ENCODE data around the gene GNMT.
"Not testable (repeated sequence)": the region's sequence is repeated elsewhere in the genome, so short reads cannot be mapped to it uniquely, and the experiment has no call there.

GNMT gene

DNA sequence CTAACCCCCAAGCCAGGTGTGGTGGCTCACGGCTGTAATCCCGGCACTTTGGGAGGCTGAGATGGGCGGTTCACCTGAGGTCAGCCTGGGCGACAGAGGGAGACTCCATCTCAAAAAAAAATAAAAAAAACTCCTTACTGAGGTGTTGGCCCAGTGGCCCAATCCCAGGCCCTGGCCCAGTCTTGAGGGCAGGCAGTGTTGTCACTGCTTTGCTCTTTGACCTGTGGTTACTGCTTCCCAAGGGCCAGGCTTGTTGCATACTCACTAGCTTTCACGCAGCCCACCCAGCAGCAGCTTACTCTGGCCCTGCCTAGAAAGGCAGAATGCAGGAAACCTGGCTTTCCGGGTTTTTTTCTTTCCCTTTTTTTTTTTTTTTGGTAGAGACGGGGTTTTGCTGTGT lies 18.1 kb upstream of the GNMT start:
- no peak for DNase-seq

- DNase-seq = no peak
These were observed 12.6 kb upstream of the GNMT start for GRCh38 chr6:42947950-42948349.

DNA sequence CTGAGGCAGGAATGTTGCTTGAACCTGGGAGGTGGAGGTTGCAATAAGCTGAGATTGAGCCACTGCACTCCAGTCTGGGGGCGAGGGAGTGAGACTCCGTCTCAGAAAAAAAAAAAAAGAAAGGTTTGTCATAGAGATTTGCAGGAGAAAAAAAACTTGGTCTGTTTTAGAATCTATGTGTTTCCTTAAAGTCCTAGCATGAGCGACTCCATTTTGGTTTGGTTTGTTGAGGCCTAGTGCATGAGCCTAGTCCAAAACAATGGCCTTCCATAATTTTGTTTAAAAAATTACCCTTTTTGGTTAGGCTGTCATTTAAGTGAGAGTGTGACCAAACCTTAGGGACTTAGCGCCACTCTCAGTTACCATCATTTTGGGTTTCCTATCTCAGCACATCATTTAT lies 8.2 kb upstream of the GNMT start:
- no peak for DNase-seq

DNA sequence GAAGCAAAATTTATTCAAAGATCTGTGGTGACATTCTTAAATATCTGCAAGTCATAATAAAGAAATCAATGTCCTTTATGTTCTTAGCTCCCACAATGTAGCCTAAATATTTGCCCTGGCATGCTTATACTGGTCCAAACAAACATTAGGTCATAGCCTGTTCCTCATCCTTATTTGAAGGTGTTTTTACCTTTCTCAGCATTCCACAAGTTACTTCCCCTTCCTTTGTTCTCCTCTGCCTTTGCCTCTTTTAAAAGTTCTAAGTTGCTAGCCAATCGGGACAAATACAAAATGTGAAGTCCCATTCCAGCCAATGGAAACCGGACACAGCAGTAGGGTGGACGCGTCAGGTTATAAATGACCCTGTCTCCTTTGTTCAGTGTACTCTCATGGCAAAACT lies 6.1 kb upstream of the GNMT start:
- not testable (repeated sequence) for DNase-seq

DNA sequence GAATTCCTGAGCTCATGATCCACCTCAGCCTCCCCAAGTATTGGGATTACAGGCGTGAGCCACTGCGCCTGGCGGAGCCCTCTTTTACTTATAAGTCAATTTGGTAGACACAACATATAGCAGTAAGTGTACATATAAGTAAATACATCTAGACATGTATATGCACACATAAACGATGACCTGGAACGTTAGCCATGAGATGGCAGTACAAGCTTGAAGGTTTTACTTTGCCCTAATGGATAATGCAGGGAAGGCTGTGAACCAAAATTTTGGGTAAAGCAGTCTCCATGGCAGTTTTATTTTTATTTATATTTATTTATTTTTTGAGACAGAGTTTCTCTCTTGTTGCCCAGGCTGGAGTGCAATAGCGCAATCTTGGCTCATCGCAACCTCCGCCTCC lies 2.4 kb upstream of the GNMT start:
- no peak for DNase-seq

- no peak for DNase-seq
These were observed 674 bp upstream of the GNMT start for GRCh38 chr6:42959917-42960242.

- DNase-seq = no peak
These were observed 491 bp downstream of the GNMT start for GRCh38 chr6:42961020-42961470.

DNA sequence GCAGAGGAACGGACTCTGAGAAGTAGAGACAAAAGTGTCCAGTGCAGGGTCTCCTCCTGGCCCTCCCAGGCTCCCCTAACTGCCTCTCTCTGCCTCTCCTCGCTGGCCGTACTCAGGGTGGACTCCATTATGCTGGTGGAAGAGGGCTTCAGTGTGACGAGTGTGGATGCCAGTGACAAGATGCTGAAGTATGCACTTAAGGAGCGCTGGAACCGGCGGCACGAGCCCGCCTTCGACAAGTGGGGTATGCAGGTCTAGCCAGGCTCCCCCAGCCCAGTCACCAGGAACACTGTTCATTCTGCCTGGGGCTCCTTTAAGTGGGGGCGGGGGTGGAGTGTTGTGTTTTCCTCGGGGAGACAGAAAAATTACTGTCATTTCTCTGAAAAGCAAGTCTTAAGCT lies 1.5 kb downstream of the GNMT start:
- no peak for DNase-seq

DNA sequence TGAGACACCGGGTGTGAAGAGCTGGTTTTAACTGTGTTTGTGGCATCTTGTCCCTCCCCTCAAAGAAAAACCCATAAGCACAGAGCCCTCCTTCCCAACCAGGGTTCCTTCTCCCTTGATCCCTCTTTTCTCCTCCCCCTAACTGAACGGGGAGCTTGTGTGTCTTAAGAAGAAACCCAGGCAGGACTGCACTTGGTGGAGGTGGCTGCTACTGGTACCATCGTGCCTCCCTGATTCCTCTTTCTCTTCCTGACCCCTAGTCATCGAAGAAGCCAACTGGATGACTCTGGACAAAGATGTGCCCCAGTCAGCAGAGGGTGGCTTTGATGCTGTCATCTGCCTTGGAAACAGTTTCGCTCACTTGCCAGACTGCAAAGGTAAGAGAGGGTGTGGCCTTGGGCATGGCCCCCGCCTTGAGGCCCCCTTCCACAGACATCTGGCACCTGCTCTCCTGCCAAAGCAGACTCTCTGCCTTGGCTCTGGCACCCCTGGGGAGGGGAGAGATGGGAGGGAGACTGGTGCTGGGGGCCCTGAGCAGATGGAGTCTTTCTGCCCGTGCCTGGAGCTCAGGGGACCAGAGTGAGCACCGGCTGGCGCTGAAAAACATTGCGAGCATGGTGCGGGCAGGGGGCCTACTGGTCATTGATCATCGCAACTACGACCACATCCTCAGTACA lies 2.1 kb downstream of the GNMT start:
- DNase-seq = no peak

DNA sequence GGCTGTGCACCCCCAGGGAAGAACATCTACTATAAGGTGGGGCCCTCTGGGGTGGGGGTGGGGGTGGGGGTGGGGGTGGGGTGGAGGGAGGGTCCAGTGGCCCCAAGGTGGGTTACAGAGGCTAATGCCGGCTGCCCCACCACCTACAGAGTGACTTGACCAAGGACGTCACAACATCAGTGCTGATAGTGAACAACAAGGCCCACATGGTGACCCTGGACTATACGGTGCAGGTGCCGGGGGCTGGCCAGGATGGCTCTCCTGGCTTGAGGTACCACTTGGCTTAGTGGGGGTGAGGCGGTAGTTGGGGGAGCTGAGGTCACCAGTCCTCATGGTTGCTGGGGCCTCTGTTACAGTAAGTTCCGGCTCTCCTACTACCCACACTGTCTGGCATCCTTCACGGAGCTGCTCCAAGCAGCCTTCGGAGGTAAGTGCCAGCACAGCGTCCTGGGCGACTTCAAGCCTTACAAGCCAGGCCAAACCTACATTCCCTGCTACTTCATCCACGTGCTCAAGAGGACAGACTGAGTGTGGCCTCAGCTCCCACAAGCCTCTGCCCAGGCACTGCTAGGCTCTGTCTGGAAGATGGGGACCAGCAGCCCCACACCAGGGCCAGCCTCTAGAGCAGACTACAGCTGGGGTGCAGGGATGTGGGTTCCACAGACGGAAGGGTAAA lies 2.8 kb downstream of the GNMT start:
- no peak for DNase-seq

DNA sequence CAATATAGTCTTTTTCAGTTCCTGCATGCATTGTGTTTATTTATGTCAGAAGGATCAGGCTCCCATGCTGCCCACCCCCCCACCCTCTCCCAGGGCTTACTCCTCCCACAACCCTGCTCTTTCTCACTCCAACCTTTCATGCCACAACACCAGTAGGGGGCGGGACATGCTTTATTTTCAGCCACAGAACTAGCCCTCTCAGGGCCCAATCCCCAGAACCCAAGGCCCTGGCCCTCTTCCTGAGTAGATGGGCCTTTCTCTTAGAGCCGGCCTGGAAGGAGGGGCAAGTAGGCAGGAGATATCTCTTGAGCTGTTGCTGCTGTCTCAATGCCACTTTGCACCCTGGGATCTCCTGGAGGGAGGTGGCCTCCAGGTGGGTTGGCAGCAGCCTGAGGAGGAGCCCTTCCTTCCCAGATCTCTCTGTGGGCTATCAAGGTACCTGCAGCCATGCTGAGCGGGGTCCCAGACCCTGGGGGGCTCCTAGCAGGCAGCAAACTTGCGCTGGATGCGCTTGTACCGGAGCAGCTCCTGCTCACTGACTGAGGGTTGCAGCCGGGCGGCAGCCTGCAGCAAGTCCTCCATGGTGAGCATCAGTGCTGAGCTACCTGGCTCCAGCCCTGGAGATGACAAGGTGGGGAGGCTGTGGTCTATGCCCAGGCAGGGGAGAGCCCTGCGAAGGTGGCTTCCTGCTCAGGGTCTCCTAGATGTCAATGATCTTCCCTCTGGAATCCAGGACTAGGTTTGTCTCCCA lies 3.5 kb downstream of the GNMT start:
- peak; percentile 34 for DNase-seq

- no peak for DNase-seq
These were observed 6.0 kb downstream of the GNMT start for GRCh38 chr6:42966571-42966970.

DNA sequence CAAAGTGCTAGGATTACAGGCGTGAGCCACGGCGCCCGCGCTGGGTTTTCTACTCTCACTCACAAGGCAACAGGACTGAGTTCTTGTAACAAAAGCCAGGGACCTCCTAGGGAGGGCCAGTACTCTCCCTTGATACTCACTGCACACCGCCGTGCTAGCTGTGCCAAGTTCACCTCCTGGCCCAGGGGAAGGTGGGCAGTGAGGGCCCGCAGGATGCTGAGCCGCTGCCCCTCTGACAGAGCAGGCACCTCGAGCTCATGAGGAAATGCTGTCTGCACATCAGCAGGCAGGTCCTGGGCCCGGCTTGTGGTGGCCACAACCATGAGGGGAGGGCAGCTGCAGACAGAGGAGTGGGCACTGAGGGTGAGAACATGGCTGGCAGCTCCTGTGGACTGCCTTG lies 6.7 kb downstream of the GNMT start:
- no peak for DNase-seq

GRCh38 chr6:42968126-42968701 lies 7.7 kb downstream of the GNMT start:
- no peak for DNase-seq

GRCh38 chr6:42968783-42969182 lies 8.2 kb downstream of the GNMT start:
- DNase-seq = no peak

DNA sequence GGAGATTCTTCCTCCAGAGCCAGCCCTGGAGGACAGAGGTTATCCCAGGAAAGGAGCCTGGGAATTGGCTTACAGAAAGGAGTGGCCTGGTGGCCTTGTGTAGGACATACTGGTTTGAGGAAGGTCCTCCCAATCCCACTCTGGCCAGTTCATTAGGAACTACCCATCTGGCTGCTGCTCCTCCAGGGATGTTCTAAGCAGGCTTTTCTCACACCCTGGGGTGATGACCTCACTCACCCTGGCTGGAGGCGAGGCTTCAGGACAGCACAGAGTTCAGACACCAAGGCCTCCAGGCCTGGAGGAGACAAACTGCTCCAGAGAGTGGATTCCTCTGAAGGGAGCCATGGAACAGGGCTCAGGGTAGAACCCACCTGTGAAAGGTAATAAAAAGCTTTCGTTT lies 8.9 kb downstream of the GNMT start:
- DNase-seq = no peak

GRCh38 chr6:42969934-42970333 lies 9.4 kb downstream of the GNMT start:
- no peak for DNase-seq

DNA sequence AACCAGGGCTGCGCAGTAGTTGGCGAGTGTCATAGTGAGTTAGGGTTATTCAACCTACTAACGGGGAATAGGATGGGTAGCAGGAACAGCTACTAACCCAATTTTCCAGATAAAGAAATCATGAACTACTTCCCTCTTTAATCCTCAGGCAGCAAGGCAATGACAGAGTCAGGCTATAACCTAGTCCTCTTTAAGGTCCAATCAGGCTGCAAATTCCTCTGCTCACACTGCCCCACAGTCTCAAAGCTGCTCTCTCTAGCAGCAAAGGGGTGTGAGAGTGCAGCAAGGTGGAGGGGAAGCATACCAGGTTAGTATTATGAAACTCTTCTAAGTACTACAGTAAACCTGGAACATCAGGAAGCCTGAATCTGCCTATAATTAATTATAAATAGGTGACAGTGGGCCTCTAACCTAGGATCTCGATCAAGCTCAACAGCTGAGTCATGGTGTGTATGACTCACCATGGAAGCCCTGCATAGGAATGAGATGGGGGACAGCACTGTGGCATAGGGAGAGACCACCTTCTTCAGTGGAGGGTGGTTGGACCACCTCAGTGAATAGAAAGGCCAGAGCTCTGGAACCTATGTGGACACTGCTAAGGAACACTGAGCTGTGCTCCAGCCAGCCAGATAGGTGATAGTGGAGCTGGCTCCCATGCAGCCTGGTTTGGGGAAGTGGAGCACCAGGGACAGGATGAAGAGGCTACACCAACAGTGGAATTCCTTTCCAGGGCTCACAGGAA lies 10.5 kb downstream of the GNMT start:
- no peak for DNase-seq

- no peak for DNase-seq
These were observed 11.3 kb downstream of the GNMT start for GRCh38 chr6:42971746-42972327.

- DNase-seq = no peak
These were observed 13.4 kb downstream of the GNMT start for GRCh38 chr6:42973926-42974325.

DNA sequence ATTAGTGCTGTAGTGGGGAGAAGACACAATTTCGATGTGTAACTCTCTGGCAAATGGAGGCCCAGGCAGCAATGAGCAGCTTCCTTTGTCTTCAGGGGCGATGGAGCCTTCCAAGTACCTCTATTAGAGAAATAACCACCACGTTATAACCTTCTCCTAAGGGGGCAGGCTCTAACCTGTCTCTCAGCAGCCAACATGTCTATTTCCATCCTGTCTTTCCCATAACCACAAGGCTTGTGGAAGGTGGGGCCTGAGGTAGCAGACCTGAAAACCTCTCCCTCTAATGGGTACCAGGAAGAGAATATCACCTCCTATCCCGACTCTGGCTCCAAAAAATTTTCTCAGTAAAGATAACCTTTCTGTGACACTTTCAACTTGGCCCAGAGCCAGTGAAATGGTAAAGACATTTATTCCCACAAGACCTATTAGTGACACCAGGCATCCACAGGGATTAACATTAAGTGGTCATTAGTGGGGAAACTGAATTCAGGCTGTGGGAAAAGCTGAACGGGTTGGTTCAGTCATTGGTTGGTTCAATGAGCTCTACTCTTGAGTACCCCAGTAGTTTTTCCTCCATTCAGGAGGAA lies 14.5 kb downstream of the GNMT start:
- DNase-seq = no peak

DNA sequence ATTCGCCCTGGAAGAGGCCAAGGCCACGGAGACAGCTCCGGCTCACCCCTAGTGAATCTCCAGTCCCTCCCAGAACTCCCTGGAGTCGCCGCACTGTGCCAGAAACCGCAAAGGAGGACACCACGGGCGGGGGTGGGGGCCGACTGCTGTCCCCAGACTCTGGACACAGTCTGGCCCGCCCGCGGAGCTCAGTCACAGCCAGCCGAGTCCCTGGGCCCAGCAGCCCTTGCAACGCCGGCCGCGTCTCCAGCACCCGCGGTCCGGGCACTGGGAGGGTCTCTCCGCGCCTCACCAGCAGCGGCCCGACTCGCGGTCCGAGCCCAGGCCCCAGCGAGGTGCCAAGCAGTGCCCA lies 17.9 kb downstream of the GNMT start:
- DNase-seq = no peak

Data from COR-L47 (cell line).